Right renal cortex interstitium (tissue), 3 donors: ENCODE results near the gene RDH5. TPM values are rescaled to one million over a fixed set of nuclear protein-coding genes. Genes with fewer than 3 reads are reported as not detected.

Source experiments
- DNase-seq, 3 donors: peaks; one replicate each; pipeline ENCODE4 v3.0.0-alpha.2; 2013; ENCODE audit warnings: low read depth in 3 of 3, low spot score in 2 of 3
- polyA plus RNA-seq, 3 donors: library from polyadenylated mRNA; unstranded; fragments of 120-200 nt; gene quantifications; one replicate each; pipeline ENCODE4 v1.2.1, GENCODE V29; 2013; ENCODE audit not compliant: insufficient read length in 3 of 3

The RDH5 gene
- polyA plus RNA-seq, 3 donors, result 18.2 to 22.8 (median 19.2) TPM

- DNase-seq, result no peak
Observed at GRCh38 chr12:55726971-55727370, 6.8 kb downstream of the RDH5 start.

DNA sequence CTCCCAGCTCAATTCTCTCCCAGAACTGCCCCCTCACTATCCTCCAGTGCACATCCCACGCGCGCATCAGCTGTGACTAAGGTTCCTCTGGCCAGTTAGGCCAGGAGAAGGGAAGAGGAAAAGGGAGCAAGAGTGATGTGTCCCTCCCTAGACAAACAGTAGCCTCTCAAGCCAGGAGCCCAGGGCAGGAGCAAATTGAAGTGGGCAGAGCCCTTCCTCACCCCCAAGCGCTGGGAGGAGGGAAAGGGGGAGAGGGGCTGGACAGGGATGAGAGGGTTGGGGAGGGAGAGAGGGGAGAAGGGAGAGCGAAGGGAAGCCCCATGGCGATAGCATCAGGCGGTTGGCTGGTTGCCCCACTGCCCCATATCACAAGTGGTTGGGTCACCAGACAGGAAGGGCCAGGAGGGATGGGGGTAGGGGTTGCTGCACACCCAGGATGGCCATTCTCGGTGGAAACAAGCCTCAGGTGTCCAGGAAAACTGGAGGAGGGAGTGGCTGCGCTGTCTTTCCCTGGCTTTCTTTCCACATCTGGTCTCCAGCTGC lies 7.5 kb downstream of the RDH5 start:
- no peak for DNase-seq

GRCh38 chr12:55728186-55728938 lies 8.2 kb downstream of the RDH5 start:
- no peak for DNase-seq

DNA sequence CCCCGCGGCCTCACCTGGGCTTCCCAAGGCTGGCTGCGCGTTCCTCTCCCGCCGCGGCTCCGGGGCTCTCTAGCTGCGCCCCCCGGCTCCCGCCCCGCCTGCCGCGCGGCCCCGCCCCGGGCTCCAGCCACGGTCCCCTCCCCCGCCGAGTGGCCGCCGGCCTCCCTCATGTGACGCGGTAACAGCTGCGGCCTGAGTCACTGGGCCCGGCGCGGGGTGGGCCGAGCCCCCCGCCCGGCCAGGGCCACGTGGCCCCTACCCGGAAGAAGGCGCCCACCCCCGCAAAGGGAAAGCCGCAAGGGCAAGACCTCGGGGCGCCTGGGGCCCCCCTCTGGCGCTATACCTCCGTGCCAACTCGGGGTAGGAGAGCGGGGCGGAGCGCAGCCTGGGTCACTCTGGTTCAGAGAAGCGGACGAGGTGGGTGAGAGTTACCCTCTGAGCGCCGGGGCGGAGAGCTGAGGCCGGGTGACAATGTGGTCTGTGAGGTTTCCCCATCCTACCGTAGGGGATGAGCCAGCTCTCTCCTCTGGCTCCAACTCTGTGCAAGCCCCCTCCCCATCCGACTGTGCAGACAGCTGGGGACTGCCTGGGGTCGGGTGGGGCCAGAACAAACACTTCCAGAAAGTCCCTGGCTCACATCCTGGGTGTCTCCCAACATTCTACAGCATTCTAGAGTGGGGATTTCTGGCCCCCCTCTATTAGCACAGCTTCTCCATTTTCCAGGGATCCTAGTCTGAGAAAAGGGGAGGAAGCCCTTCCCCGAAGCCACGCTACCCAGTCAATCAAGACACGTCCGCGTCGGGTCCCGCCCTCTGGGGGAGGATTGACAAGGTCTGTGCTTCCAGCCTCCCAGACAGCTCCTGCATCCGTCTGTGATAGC lies 9.0 kb downstream of the RDH5 start, which contains the start of gene CD63:
TSS of gene CD63 (minus strand) at position 71 of the 880 bp plus-strand sequence. CDS start 668 bp downstream, outside the sequence.
- DNase-seq, result peak in 1 of 3 donors; percentile 78

GRCh38 chr12:55729819-55730818 lies 9.9 kb downstream of the RDH5 start:
- DNase-seq, result no peak

DNA sequence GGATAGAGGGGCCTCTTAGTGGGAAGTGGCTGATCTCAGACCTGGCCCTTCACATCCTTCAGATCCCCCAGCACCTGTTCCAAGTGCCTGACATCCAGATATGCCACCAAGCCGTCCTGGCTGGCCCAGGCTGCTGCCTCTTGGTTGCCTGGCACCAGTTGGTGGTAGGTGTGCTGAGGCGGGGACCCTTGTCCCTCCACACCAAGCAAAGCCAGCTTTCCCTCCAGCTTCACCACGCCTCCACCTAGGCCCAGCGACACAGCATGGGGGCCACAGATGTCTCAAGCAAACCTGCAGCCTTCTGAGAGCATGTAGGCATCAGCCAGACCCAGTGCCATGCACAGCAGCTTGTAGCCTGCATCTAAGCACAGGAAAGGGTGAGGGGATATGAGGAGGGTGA lies 12.1 kb downstream of the RDH5 start:
- no peak for DNase-seq

DNA sequence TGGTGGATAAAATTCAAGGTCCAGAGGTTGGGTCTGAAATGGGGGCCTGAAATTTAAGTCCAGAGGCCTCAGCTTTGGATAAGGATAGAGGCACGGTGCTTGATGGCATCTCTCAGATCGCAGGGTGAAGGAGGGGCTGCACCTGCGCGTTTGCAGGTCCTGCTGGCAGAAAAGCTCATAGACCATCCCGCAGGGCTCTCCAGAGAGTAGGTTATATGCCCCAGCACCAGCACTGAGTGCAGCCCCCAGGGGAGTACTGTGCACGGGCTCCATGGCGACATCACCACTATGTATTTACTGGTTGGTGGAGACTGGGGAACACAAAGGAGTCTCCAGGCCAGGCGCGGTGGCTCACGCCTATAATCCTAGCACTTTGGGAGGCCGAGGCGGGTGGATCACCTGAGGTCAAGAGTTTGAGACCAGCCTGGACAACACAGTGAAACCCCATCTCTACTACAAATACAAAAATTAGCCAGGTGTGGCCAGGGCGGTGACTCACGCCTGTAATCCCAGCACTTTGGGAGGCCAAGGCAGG lies 12.9 kb downstream of the RDH5 start:
- no peak for DNase-seq

GRCh38 chr12:55733858-55734257 lies 13.7 kb downstream of the RDH5 start:
- DNase-seq, result no peak

DNA sequence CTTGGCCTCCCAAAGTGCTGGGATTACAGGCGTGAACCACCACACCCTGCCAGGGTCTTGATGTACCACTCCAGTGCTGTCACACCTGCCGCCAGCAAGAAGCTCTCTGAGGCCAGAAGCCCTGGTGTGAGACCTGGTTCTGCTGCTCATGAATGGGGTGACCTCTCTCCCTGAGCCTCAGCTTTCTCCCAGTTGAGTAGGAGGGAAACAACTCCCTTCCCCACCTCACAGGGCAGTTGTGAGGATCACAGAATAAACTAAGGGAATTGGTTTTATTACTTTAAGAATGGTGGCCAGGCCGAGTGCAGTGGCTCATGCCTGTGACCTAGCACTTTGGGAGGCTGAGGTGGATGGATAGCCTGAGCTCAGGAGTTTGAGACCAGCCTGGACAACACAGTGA lies 14.4 kb downstream of the RDH5 start:
- DNase-seq, result no peak

- no peak for DNase-seq
Observed at GRCh38 chr12:55736076-55736475, 15.9 kb downstream of the RDH5 start.

- no peak for DNase-seq
Observed at GRCh38 chr12:55736780-55737580, 16.8 kb downstream of the RDH5 start.

DNA sequence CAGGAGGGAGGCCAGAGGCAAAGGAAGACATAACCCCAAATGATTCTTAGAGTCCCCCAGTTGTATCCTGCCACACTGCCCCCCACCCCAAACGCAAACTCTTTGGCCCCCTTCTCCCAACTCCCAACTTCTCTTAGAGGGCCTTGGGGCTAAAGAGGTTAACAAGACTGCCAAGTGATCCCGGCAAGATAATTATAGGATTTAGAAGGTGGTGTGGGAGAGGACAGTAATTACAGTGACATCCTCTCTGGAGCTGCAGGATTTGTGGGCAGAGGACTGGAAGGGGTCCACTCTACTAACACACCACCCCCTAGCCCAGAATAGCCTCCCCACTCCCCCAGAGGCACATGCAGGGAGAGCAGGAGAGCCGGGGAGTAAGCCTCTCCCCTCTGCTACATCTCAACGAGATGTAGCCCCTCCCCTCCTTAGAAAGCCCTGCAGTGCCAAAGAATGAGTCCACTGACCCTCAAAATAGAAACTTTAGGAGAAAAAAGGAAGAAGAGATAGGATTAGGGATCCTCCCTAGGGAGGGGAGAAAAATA lies 17.5 kb downstream of the RDH5 start:
- DNase-seq, result no peak

GRCh38 chr12:55738123-55739024 lies 18.2 kb downstream of the RDH5 start:
- peak in 2 of 3 donors; percentile 91 to 92 for DNase-seq

- DNase-seq, result no peak
Observed at GRCh38 chr12:55739025-55739378, 18.8 kb downstream of the RDH5 start.

GRCh38 chr12:55741931-55742680 lies 21.9 kb downstream of the RDH5 start:
- DNase-seq, result no peak

GRCh38 chr12:55742719-55743405 lies 22.7 kb downstream of the RDH5 start, which contains the start of gene GDF11:
Gene GDF11, plus strand, starts transcription at chr12:55743122. Its CDS starts 195 bp downstream, at chr12:55743317.
- peak in 1 of 3 donors; percentile 79 for DNase-seq
